Measurements from ENCODE around the gene TMEFF2. TPM values are rescaled to one million over a fixed set of nuclear protein-coding genes. Genes with fewer than 3 reads are reported as not detected.
"Not testable (repeated sequence)": the region's sequence is repeated elsewhere in the genome, so short reads cannot be mapped to it uniquely, and the experiment has no call there.

TMEFF2 gene
- total RNA-seq, 2 experiments from 2014 or later, result not detected

DNA sequence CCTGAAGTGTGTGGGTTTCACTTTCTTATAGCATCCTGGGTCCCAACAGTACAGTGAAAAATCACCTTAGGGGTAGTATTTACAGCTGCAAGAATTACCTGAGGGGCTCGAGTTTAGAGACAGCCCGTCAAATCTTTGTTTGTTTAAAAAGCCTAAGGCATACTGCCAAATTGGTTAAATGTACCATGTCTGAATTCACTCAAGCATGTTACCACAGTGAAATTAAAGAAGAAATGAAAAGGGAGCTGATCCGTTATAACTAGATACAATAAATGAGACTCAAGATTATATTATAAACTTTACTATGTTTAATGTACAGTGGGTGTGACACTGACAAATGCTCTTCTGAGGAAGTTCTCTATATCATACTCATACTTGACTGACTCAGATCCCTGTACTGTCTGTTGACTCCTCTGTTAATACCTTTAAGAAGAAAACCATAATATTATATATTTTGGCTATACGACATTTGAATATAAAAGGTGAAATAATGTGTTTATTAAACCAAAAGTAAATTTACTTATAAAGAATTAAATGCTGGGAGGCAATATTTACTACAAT, 107.3 kb downstream of the TMEFF2 start:
- ChIA-PET POLR2A (no interaction called here), CTCF (interaction anchor here (0.8 kb wide), 1 partner anchor 10 kb away, joined by 4 read pairs; no protein-coding TSS in a partner anchor)

GRCh38 chr2:192082121-192082520, 112.6 kb downstream of the TMEFF2 start:
- no peaks in the 10 kb centered on the region for H3K36me3 Mint-ChIP-seq (ENCODE audit: low read depth)
- H3K27me3 Mint-ChIP-seq, result no peaks in the 10 kb centered on the region
- no peak for DNase-seq
- no peak overlapping the region for H3K4me3 Mint-ChIP-seq
- intact Hi-C loops (cut with DNase I, micrococcal nuclease), result no loop called here
- no peak overlapping the region for H3K27ac Mint-ChIP-seq
- ATAC-seq, result no peak
- H3K9me3 Mint-ChIP-seq (ENCODE audit: low read depth), result no peaks in the 10 kb centered on the region
- H3K4me1 Mint-ChIP-seq, result no peaks in the 10 kb centered on the region
- POLR2A ChIA-PET, result no interaction called here
- CTCF ChIA-PET, result no interaction called here

More for the DNA sequence above, 107.3 kb downstream of the TMEFF2 start:
- H3K36me3 Mint-ChIP-seq (ENCODE audit: low read depth), result no peaks in the 10 kb centered on the region
- no peaks in the 10 kb centered on the region for H3K4me1 Mint-ChIP-seq
- H3K4me3 Mint-ChIP-seq, result no peak overlapping the region
- DNase-seq, result no peak
- no peaks in the 10 kb centered on the region for H3K9me3 Mint-ChIP-seq (ENCODE audit: low read depth)
- intact Hi-C loops (cut with DNase I, micrococcal nuclease), result no loop called here
- peaks cover 5% of the 10 kb centered on the region for H3K27me3 Mint-ChIP-seq
- H3K27ac Mint-ChIP-seq, result no peak overlapping the region
- ATAC-seq, result no peak

- H3K36me3 Mint-ChIP-seq (ENCODE audit: low read depth); ATAC-seq; H3K9me3 Mint-ChIP-seq (ENCODE audit: low read depth); CTCF ChIA-PET; POLR2A ChIA-PET; DNase-seq; H3K4me3 Mint-ChIP-seq; H3K4me1 Mint-ChIP-seq; H3K27me3 Mint-ChIP-seq; H3K27ac Mint-ChIP-seq; intact Hi-C loops (cut with DNase I, micrococcal nuclease): not testable (repeated sequence)
Measured at GRCh38 chr2:192080096-192080495, 114.6 kb downstream of the TMEFF2 start.

DNA sequence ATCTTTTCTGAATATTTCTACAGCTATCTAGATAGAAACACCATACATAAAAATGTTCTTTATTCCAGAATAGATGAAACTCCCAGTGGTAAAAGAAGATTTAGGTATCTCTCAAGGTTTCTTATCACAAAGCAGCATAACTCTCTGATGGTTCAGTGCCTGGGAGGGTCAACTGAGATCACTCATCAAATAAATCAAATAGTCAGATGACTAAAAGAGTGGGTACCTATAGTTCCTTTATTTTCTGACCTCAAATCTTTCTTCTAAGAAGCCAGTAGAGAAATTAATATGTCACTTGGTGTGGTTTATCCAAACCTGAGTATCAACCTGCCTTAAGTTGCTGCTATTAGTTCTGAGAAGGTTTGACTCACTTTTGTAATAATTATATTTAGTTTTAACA, 120.9 kb downstream of the TMEFF2 start:
- peaks cover 15% of the 10 kb centered on the region for H3K4me1 Mint-ChIP-seq
- H3K36me3 Mint-ChIP-seq (ENCODE audit: low read depth), result no peaks in the 10 kb centered on the region
- no peak overlapping the region for H3K27ac Mint-ChIP-seq
- ATAC-seq, result no peak
- H3K4me3 Mint-ChIP-seq, result no peak overlapping the region
- no peaks in the 10 kb centered on the region for H3K27me3 Mint-ChIP-seq
- CTCF ChIA-PET, result no interaction called here
- no peaks in the 10 kb centered on the region for H3K9me3 Mint-ChIP-seq (ENCODE audit: low read depth)
- intact Hi-C loops (cut with DNase I, micrococcal nuclease), result no loop called here
- POLR2A ChIA-PET, result no interaction called here
- no peak for DNase-seq

DNA sequence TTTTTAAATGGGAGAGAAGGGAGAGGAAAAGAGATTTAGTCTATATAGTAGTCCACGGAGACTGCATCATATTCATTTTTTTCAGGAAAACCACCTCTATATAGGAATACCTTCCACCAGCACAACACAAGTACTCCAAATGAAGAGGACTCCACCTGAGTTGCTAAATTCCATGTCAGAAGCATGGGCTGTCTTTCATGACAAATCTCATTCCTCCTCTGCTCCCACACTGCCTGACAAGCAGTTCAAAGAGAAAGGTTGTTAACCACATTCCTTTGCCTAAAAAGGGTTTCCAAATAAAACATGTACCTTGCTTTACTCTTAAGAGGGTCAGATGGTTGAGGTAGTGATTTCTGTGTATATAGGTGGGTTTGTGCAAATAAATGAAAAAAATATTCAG, 122.0 kb downstream of the TMEFF2 start:
- intact Hi-C loops (cut with DNase I, micrococcal nuclease), result no loop called here
- Mint-ChIP-seq H3K36me3 (ENCODE audit: low read depth) (no peaks in the 10 kb centered on the region), H3K27ac (no peak overlapping the region), H3K27me3 (no peaks in the 10 kb centered on the region), H3K9me3 (ENCODE audit: low read depth) (no peaks in the 10 kb centered on the region), H3K4me1 (peaks cover 15% of the 10 kb centered on the region), H3K4me3 (no peak overlapping the region)
- ChIA-PET POLR2A (no interaction called here), CTCF (no interaction called here)
- DNase-seq (no peak), ATAC-seq (no peak)

DNA sequence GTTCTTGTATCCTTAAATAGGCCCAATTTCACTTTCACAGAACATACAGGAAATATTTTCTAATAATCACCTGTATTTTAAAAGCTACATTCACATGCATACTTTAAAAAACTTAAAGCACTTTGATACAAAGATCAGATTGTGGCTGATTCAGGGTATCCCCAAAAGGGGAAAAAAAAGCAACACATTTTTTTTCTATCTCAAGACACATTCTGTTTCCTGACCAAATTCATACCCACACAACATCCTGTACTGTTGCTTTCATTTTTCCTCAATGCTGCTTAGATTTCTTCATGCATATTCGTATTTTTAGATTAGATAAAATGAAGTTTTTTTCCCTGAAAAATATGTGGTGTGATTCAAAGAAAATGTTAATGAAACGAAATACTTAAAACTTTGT, 122.5 kb downstream of the TMEFF2 start:
- DNase-seq (no peak), ATAC-seq (no peak)
- ChIA-PET POLR2A (no interaction called here), CTCF (no interaction called here)
- no peaks in the 10 kb centered on the region for H3K9me3 Mint-ChIP-seq (ENCODE audit: low read depth)
- no peaks in the 10 kb centered on the region for H3K27me3 Mint-ChIP-seq
- intact Hi-C loops (cut with DNase I, micrococcal nuclease), result no loop called here
- H3K27ac Mint-ChIP-seq, result no peak overlapping the region
- peaks cover 15% of the 10 kb centered on the region for H3K4me1 Mint-ChIP-seq
- H3K4me3 Mint-ChIP-seq, result no peak overlapping the region
- H3K36me3 Mint-ChIP-seq (ENCODE audit: low read depth), result no peaks in the 10 kb centered on the region

- Mint-ChIP-seq H3K27ac (no peak overlapping the region), H3K4me1 (peaks cover 10% of the 10 kb centered on the region), H3K4me3 (no peak overlapping the region), H3K9me3 (ENCODE audit: low read depth) (no peaks in the 10 kb centered on the region), H3K36me3 (ENCODE audit: low read depth) (no peaks in the 10 kb centered on the region), H3K27me3 (peaks cover 4% of the 10 kb centered on the region)
- POLR2A ChIA-PET, result no interaction called here
- intact Hi-C loops (cut with DNase I, micrococcal nuclease), result loop anchor here in 1 of 2 experiments (1.0 kb wide), 1 partner anchor 8 kb away; no protein-coding TSS in a partner anchor
- ATAC-seq, result no peak
- CTCF ChIA-PET, result no interaction called here
- no peak for DNase-seq
Measured at GRCh38 chr2:192070099-192070498, 124.6 kb downstream of the TMEFF2 start.

DNA sequence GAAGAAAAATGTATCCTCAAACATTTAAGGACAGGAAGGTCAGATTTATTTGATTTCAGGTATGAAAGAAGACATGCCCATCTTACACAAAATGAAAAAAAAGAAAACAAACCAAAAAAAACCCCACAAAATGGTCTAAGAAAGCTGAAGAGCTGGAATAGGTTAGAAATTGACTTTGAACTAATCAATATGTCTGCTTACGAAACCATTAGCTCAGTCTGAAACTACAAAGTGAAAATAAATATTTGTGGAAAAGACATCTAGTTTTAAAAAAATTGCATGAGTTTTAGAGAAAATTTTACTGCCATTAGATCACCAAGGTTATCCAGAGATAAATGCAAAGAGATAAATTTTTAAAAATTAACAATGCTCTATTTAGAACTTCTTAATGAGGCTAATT, 125.3 kb downstream of the TMEFF2 start:
- Mint-ChIP-seq H3K9me3 (ENCODE audit: low read depth) (no peaks in the 10 kb centered on the region), H3K36me3 (ENCODE audit: low read depth) (no peaks in the 10 kb centered on the region), H3K4me3 (no peak overlapping the region), H3K27ac (no peak overlapping the region), H3K4me1 (peaks cover 10% of the 10 kb centered on the region), H3K27me3 (peaks cover 6% of the 10 kb centered on the region)
- ChIA-PET POLR2A (interaction anchor here (0.6 kb wide), 1 partner anchor 93 kb away, joined by 4 read pairs; no protein-coding TSS in a partner anchor), CTCF (interaction anchor here (0.6 kb wide), 1 partner anchor 495 kb away, joined by 3 read pairs; no protein-coding TSS in a partner anchor)
- intact Hi-C loops (cut with DNase I, micrococcal nuclease), result no loop called here
- DNase-seq (no peak), ATAC-seq (no peak)

- peaks cover 10% of the 10 kb centered on the region for H3K4me1 Mint-ChIP-seq
- H3K9me3 Mint-ChIP-seq (ENCODE audit: low read depth), result no peaks in the 10 kb centered on the region
- H3K36me3 Mint-ChIP-seq (ENCODE audit: low read depth), result no peaks in the 10 kb centered on the region
- ChIA-PET POLR2A (interaction anchor here (0.6 kb wide), 1 partner anchor 93 kb away, joined by 4 read pairs; no protein-coding TSS in a partner anchor), CTCF (interaction anchor here (0.6 kb wide), 2 partner anchors 366 to 494 kb away, joined by 3 read pairs; no protein-coding TSS in a partner anchor)
- intact Hi-C loops (cut with DNase I, micrococcal nuclease), result no loop called here
- ATAC-seq (no peak), DNase-seq (no peak)
- H3K27me3 Mint-ChIP-seq, result peaks cover 7% of the 10 kb centered on the region
- no peak overlapping the region for H3K27ac Mint-ChIP-seq
- H3K4me3 Mint-ChIP-seq, result no peak overlapping the region
Measured at GRCh38 chr2:192068966-192069365, 125.8 kb downstream of the TMEFF2 start.

GRCh38 chr2:192067631-192068030, 127.1 kb downstream of the TMEFF2 start:
- no peaks in the 10 kb centered on the region for H3K9me3 Mint-ChIP-seq (ENCODE audit: low read depth)
- H3K4me1 Mint-ChIP-seq, result peaks cover 4% of the 10 kb centered on the region
- H3K4me3 Mint-ChIP-seq, result no peak overlapping the region
- H3K36me3 Mint-ChIP-seq (ENCODE audit: low read depth), result no peaks in the 10 kb centered on the region
- H3K27ac Mint-ChIP-seq, result no peak overlapping the region
- ChIA-PET POLR2A (no interaction called here), CTCF (no interaction called here)
- DNase-seq (no peak), ATAC-seq (no peak)
- H3K27me3 Mint-ChIP-seq, result peaks cover 7% of the 10 kb centered on the region
- intact Hi-C loops (cut with DNase I, micrococcal nuclease), result no loop called here

- Mint-ChIP-seq H3K27me3 (peaks cover 7% of the 10 kb centered on the region), H3K4me1 (no peaks in the 10 kb centered on the region), H3K36me3 (ENCODE audit: low read depth) (no peaks in the 10 kb centered on the region), H3K4me3 (no peak overlapping the region), H3K27ac (no peak overlapping the region), H3K9me3 (ENCODE audit: low read depth) (no peaks in the 10 kb centered on the region)
- POLR2A ChIA-PET, result no interaction called here
- intact Hi-C loops (cut with DNase I, micrococcal nuclease), result no loop called here
- CTCF ChIA-PET, result interaction anchor here (1.2 kb wide), 2 partner anchors 98 to 252 kb away, joined by 3 read pairs; no protein-coding TSS in a partner anchor
- DNase-seq (no peak), ATAC-seq (no peak)
Measured at GRCh38 chr2:192064459-192064858, 130.3 kb downstream of the TMEFF2 start.

GRCh38 chr2:192060161-192060560, 134.6 kb downstream of the TMEFF2 start:
- no peak for ATAC-seq
- Mint-ChIP-seq H3K36me3 (ENCODE audit: low read depth) (no peaks in the 10 kb centered on the region), H3K27ac (no peak overlapping the region), H3K9me3 (ENCODE audit: low read depth) (no peaks in the 10 kb centered on the region), H3K27me3 (peaks cover 2% of the 10 kb centered on the region), H3K4me3 (no peak overlapping the region), H3K4me1 (no peaks in the 10 kb centered on the region)
- DNase-seq, result no peak
- intact Hi-C loops (cut with DNase I, micrococcal nuclease), result no loop called here
- ChIA-PET POLR2A (no interaction called here), CTCF (no interaction called here)
